H1 (cell line): ENCODE measurements around the gene TEDDM1.

ENCODE experiments used
- BACH1 ChIP-seq: IDR thresholded peaks from 2 replicates; pipeline ENCODE4 v1.6.1; 2012; ENCODE audit warnings: low read length, improper control_type of control experiment
- SRF ChIP-seq: IDR thresholded peaks from 2 replicates; pipeline ENCODE4 v1.6.1; 2011; ENCODE audit warnings: mild to moderate bottlenecking, low read depth, low read length, moderate library complexity
- TF ChIP-seq, protein P1 (sequence below), 3 experiments: IDR thresholded peaks; 1 replicate in 2 of 3; 2 replicates in 1 of 3; pipeline versions ENCODE4 v1.5.1 to v1.6.1; 2011; ENCODE audit warnings: low read length in 3 of 3, mild to moderate bottlenecking in 3 of 3, inconsistent platforms in 2 of 3, low read depth in 1 of 3, moderate library complexity in 1 of 3; ENCODE audit not compliant: insufficient read depth in 1 of 3; ENCODE audit errors: control extremely low read depth in 1 of 3
- TF ChIP-seq, protein P2 (sequence below): IDR thresholded peaks from 2 replicates; pipeline ENCODE4 v1.6.1; 2011; ENCODE audit warnings: low read length, improper control_type of control experiment

DNA sequence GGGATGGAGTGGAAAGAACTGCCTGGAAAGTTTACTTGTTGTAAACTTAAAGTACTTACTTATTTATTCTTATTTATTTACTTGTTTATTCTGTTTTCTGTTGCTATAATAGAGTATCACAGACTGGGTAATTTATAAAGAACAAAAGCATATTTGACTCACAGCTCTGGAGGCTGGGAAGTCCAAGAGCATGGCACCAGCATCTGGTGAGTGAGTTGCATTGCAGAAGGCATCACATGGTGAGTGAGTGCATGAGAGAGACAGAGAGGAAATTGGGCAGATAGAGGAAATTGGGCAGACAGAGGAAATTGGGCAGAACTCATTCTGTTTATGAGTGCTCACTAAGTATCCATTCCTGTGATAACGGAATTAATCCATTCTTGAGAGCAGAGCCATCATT is 37.9 kb upstream of the TEDDM1 start:
- TF ChIP-seq, protein P1, sequence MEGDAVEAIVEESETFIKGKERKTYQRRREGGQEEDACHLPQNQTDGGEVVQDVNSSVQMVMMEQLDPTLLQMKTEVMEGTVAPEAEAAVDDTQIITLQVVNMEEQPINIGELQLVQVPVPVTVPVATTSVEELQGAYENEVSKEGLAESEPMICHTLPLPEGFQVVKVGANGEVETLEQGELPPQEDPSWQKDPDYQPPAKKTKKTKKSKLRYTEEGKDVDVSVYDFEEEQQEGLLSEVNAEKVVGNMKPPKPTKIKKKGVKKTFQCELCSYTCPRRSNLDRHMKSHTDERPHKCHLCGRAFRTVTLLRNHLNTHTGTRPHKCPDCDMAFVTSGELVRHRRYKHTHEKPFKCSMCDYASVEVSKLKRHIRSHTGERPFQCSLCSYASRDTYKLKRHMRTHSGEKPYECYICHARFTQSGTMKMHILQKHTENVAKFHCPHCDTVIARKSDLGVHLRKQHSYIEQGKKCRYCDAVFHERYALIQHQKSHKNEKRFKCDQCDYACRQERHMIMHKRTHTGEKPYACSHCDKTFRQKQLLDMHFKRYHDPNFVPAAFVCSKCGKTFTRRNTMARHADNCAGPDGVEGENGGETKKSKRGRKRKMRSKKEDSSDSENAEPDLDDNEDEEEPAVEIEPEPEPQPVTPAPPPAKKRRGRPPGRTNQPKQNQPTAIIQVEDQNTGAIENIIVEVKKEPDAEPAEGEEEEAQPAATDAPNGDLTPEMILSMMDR (IDR thresholded peaks at IDR 0.05; ENCODE audit: control extremely low read depth in 1 of 3, insufficient read depth in 1 of 3, low read depth in 1 of 3, low read length in 3 of 3), result no peak
- TF ChIP-seq, protein P2, sequence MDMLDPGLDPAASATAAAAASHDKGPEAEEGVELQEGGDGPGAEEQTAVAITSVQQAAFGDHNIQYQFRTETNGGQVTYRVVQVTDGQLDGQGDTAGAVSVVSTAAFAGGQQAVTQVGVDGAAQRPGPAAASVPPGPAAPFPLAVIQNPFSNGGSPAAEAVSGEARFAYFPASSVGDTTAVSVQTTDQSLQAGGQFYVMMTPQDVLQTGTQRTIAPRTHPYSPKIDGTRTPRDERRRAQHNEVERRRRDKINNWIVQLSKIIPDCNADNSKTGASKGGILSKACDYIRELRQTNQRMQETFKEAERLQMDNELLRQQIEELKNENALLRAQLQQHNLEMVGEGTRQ, result no peak
- no peak for TF ChIP-seq BACH1
- no peak for TF ChIP-seq SRF
